Stimulated activated CD4-positive, alpha-beta T cell treated with anti-CD3 and anti-CD28 coated beads, Interleukin-4, amount 100 ng/mL, for 4 hours (primary cell): ENCODE measurements around the gene HDAC11.

Source experiments
- DNase-seq, 2 experiments: peaks; one replicate each; pipeline ENCODE4 v3.0.0-alpha.2; 2020

Gene HDAC11

GRCh38 chr3:13544951-13545651 lies 65.0 kb downstream of the HDAC11 start:
- DNase-seq, result no peak

- no peak for DNase-seq
Observed at GRCh38 chr3:13545952-13546454, 65.9 kb downstream of the HDAC11 start.

DNA sequence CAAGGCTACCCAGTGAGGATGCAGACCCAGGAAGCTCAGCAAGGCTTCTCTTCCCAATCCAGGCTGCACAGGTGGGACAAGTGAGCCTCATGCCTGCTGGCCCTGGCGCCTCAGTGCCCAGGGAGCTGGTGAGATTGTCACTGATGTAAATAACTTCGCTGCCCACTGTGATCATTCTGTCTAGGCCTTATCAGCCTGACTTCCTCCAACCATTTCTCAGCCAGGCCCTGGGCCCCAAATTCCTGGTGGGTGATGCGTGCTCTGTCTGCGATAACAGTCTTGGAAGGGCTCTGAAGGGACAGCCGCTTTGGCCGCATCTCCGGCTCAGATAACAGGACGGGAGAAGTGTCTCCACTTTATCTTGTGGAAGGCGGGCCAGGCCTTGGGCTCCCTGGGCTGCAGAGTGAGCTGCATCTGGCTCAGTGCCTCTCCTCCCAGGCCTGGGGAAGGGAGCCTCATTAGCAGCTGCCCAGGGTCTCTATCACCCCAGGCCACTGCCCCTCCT lies 66.6 kb downstream of the HDAC11 start:
- no peak for DNase-seq

GRCh38 chr3:13547591-13548371 lies 67.7 kb downstream of the HDAC11 start:
- no peak for DNase-seq

DNA sequence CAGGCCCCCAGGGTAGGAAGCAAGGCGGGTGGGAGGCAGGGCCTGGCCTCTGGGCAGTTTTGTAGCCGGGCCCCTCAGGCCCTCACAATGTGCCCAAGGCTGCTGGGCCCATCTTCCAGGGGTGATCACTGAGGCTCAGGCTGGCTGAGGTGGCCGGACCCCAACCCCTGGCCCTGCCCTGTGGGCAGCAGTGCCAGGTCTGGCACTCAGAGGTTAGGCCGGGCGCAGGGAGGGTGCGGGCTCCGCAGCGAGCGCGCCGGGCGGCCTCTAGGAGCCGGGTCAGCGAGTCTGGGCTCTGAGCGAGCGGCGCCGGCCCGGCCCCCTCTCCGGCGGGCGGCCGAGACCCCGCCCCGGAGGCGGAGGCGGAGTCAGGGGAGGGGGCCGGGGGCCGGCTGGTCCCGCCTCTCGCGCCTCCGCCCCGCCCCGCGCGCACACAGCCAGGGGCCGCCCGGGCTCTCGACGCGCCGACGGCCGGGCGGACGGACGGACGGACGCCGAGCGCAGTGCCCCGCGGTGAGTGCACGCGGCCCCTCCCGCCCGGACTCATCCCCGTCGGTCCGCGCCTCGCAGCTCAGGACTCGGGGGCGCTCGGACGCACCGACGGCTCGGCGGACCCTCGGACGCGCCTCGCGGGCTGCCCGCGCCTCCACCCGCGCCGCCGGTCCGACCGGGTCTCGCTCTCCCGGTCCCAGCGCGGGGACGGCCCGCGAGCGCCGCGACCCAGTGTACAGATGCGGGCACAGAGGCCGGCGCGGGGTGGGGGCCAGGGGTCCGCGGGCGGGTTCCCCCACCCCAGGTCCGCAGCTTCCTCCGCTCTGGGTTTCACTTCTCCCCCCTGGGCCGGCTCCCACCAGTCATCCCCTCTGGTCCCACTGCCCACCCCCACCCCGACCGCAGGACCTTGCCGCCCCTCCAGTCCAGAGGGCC lies 68.9 kb downstream of the HDAC11 start, which contains the start of gene FBLN2:
Gene FBLN2, plus strand, starts transcription at position 430 of the 927 bp plus-strand sequence. CDS start 21,231 bp downstream, outside the sequence.
- DNase-seq, result peak in 1 of 2 experiments; percentile 24

DNA sequence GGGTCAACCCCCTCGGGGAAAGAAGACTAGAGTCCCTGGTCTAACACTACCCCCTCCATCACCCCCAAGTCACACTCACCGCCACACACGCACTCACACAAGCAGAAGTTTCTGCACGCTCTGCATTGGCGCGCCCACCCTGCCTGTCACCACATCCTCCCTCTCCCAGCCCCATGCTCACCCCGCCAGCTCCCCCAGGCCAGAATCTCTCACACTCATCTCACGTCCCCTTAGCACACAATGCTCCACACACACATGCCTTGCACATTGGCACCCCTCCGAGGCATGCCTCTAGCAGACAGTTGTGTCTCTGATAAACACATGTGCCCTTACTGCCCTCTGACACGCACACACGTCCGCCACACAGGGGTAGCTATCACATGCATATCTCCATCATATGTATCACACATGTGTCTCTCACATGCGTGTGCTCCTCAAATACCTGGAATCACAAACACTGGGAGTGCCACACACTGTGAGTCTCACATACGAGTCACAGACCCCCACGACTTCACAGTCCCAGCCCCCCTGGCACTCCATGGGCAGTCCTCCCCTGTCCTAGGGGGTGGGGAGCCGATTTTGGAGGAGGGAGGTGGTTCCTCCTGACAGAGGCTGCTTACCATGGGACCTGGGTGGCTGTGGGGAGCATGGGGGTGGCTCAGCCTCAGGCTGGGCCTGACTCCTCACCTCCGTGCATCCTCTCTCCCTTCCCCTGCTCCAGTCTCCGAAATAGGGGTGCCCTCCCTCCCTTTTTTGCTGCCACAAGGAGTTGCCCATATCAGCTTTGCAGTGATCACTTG lies 69.7 kb downstream of the HDAC11 start:
- peak in 1 of 2 experiments; percentile 8 for DNase-seq

DNA sequence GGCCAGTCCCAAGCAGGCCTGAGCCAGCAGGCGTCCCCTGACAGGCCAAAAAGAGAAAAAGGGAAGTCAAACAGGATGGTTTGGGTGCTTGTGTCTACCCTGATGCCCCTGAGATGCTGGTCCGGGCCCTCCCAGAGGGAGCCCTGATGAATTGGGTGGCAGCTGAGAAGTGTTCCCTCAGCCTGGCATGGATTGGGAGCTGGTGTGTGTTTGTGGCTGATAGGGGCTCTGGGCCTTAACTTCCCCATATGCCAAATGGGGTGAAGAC lies 70.3 kb downstream of the HDAC11 start:
- DNase-seq, result no peak

- DNase-seq, result no peak
Observed at GRCh38 chr3:13550791-13551360, 70.8 kb downstream of the HDAC11 start.

DNA sequence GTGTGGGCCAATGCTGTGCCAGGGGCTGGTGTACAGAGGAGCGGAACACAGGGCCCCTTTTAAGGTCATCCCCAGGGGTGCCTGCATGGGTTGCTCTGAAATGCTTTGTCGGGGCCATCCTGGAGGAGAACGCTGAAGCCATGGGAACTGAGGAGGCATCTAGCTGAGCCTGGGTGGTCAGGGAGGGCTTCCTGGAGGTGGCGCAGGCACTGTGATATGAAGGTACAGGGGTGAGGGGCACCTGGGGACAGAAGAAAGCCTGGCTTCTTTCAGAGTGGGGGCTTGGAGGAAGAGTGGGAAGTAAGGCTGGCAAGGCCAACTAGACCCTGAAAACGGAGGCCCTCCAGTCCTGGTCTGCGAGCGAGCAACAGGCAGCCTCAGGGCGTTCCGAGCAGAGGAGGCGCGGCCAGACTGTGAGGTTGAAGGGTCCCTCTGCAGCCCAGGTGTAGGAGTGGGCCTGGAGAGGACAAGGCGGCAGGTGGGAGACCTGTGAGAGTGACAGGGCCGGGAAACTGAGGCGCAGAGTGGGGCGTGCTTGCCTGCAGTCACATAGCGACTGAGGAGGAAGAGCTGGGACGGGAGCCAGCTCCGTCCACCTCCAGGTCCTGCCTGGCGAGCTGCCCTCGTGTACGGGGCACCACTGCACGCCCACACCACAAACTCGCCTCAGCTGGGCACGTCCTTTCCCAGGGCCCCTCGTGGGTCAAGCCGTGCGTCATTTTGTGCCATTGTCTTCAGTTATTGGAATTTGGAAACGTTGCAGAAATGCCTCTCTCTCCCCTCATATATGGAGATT lies 72.9 kb downstream of the HDAC11 start:
- DNase-seq, result no peak

GRCh38 chr3:13553686-13554085 lies 73.6 kb downstream of the HDAC11 start:
- DNase-seq, result no peak

- DNase-seq, result no peak
Observed at GRCh38 chr3:13555753-13556152, 75.6 kb downstream of the HDAC11 start.
